ENCODE measurements around the gene CARS1.
"Not testable (repeated sequence)": the region's sequence is repeated elsewhere in the genome, so short reads cannot be mapped to it uniquely, and the experiment has no call there.

CARS1 gene

DNA sequence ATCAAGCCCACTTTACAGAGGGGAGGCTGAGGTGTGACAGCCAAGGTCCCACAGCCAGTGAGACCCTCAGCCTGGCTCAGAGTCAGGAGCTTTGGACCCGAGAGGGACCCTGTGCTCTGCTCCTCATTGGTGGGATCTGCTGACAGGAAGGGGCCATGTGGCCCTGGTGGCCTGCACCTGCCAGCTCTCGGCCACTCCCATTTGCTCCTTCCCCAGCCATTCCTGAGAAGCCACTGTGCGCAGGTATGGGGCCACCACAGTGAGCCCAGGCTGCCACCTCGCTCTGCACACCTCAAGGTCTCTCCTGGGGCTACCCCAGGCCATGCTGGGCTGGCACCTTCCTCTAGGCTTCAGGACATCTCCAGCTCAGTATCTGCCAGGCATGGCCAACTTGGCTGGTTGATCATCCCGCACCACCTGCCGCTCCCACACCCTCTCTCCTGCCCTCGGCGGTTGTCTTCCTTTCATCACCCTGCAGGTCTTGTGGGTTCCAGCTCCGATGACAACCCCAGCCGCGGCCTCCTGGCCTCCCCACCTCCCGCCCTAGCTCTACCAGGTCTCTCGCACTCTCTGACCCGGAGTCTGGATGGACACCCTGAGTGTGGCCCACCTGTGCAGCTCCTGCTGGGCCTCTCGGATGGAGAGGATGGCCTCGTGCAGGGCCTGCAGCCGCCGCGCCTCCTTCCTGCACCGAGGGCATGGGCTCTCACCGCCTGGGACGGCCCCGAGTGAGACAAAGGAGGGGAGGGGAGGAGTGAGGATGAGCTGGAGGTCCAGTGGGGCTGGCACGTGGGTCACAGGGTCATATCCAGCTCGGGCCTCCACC, 32.2 kb upstream of the CARS1 start:
- no peak for DNase-seq

DNA sequence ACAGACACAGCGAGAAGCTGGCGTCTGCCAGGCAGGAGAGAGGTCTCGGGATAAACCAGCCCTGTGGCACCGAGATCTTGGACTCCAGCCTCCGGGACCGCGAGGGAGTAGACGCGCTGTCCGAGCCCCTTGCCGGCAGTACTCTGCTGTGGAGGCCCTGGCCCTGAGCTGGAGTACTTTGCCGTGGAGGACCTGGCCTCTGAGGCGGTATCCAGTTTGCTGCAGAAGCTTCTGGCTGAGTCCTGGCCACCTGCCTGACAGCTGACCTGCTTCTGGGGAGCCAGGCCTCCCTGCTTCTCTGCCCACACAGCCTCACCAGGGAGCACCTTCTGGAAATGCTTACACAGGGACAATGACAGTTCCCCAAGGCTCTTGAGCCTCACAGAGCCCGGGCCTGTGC, 31.6 kb upstream of the CARS1 start:
- no peak for DNase-seq

- no peak for DNase-seq
Measured at GRCh38 chr11:3087821-3088800, 30.9 kb upstream of the CARS1 start.

DNA sequence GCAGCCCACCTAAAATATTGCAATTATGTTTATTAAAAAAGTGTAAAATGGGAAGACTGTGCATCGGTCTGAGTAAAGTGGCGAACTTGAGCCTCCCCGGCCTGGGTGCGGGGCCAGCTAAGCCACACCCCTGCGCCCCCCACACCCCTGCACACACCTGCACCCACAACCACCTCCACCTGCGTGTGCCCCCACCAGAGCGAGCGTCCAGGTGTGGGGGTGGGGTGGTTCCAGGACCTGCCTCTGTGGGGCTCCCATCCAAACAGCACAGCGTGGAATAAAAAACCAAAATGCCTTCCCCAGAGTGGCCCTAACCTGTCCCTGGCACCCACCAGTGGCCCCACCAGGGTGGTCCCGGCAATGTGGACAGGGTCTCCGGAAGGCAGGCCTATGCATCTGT, 30.1 kb upstream of the CARS1 start:
- no peak for DNase-seq

GRCh38 chr11:3086671-3087150, 29.5 kb upstream of the CARS1 start:
- no peak for DNase-seq

DNA sequence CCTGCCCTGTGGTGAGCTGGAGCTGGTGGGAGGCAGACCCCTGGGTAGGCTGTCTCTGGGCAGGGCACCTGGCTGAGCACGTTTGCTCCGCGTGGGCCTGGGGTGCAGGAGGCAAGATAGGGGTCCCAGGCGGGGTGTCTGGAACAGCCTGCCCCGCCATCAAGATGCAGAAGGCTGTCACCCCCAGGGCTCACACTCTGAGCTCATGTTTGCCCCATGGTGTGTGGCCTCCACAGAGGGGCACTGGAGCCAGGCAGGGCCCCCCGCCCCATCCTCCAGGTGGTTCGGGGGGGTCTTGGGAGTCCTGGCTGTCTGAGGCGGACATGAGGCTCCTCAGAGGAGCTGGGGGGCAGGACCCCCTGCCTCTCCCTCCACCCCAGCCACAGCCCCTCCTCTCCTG, 28.9 kb upstream of the CARS1 start:
- no peak for DNase-seq

GRCh38 chr11:3085052-3085451, 27.8 kb upstream of the CARS1 start:
- no peak for DNase-seq

GRCh38 chr11:3083321-3083720, 26.1 kb upstream of the CARS1 start:
- DNase-seq: no peak

GRCh38 chr11:3081386-3081751, 24.1 kb upstream of the CARS1 start:
- no peak for DNase-seq

DNA sequence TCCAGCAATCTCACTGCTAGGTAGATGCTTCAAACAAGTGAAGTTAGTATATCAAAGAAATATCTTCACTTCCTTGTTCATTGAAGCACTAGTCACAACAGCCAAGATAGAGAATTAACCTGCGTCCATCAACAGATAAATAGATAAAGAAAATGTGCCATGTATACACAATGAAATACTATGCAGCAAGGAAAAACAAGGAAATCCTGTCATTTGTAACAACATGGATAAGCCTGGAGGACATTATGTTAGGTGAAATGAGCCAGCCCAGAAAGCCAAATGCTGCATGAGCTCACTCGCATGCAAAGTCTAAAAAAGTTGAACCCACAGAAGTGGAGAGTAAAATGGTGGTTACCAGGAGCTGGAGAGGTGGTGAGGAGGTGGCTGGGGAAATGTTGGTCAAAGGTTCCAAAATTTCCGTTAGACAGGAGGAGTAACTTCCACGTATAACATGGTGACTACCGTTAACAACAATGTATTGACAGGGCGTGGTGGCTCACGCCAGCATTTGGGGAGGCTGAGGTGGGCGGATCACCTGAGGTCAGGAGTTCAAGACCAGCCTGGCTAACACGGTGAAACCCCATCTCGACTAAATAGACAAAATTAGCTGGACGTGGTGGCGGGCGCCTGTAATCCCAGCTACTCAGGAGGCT, 23.6 kb upstream of the CARS1 start:
- DNase-seq: no peak

GRCh38 chr11:3080104-3080503, 22.9 kb upstream of the CARS1 start:
- DNase-seq: no peak

DNA sequence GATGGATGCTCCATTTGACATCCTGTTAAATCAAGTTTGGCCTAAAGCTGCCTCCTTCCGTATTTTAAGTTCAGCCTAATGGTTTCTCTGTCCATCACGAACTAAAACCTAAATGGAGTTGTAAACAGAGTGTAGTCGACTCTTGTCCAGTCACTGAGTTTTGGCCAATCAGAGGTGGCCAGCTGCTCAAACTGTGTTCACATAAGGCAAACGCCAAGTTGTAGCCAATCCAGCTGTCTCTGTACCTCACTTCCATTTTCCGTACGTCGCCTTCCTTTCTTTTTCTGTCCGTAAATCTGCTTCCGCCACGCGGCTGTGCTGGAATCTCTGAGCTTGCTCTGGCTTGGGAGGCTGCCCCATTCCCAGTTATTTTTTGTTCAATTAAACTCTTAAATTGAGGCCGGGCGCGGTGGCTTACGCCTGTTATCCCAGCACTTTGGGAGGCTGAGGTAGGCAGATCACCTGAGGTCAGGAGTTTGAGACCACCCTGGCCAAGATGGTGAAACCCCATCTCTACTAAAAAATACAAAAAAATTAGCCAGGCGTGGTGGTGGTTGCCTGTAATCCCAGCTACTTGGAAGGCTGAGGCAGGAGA, 20.7 kb upstream of the CARS1 start:
- no peak for DNase-seq

GRCh38 chr11:3077189-3077836, 20.1 kb upstream of the CARS1 start:
- DNase-seq: no peak

- no peak for DNase-seq
Measured at GRCh38 chr11:3074912-3075589, 17.8 kb upstream of the CARS1 start.

GRCh38 chr11:3073029-3073435, 15.8 kb upstream of the CARS1 start:
- DNase-seq: no peak

GRCh38 chr11:3069425-3069824, 12.2 kb upstream of the CARS1 start:
- DNase-seq: no peak

DNA sequence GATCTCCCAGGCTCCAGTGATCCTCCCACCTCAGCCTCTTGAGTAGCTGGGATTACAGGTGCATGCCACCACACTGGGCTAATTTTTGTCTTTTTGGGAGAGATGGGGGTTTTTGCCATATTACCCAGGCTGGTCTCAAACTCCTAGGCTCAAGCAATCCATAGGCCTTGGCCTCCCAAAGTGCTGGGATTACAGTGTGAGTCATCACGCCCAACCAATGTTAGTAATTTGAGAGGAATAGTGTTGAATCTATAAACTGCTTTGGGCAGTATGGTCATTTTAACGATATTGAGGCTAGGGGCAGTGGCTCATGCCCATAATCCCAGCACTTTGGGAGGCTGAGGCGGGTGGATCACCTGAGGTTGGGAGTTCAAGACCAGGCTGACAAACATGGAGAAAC, 9.1 kb upstream of the CARS1 start:
- not testable (repeated sequence) for DNase-seq

GRCh38 chr11:3064709-3065108, 7.5 kb upstream of the CARS1 start:
- not testable (repeated sequence) for DNase-seq

DNA sequence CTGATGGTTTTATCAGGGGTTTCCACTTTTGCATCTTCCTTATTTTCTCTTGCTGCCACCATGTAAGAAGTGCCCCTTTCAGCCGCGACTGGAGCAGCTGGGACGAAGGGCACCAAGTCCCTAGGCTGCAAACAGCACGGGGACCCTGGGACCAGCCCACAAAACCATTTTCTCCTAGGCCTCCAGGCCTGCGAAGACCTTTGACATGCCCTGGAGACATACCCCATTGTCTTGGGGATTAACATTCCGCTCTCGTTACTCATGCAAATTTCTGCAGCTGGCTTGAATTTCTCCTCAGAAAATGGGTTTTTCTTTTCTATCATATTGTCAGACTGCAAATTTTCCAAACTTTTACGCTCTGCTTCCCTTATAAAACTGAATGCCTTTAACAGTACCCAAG, 6.7 kb upstream of the CARS1 start:
- DNase-seq: not testable (repeated sequence)

- DNase-seq: not testable (repeated sequence)
Measured at GRCh38 chr11:3063432-3063831, 6.2 kb upstream of the CARS1 start.

DNA sequence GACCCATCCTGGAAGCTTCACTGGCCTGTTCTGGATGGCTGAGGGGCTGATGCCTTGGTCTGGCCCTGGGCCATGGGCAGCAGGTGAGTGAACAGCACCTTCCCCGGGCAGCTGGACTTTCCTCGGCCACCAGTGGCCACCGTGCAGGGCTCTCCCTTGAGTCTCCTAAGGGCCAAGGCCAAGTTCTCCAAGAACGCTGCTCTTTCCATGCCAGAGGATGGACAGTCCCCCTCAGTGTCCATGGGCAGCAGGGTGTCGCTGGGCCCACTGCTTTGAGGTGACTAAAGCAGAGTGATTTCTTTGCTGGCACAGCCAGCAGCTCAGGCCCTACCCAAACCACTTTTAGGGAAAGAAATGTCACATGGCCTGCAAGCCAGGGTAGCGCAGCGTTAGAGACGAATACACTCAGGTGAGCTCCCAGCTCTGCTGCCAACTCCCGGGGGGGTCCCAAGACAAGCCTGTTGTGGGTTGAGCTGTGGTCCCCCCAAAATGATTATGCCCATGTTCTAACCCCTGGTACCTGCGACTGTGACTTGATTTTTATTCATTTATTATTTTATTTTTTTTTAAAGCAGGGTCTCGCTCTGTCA, 3.3 kb upstream of the CARS1 start:
- no peak for DNase-seq
